Erythroblast (primary cell): ENCODE measurements around the gene LATS2.

Experiments used
- GATA1 ChIP-seq: IDR thresholded peaks from 2 replicates; pipeline ENCODE4 v1.6.1; 2011; ENCODE audit warnings: low read depth, mild to moderate bottlenecking, control low read depth, low read length, moderate library complexity
- POLR2A ChIP-seq: IDR thresholded peaks from 2 replicates; pipeline ENCODE4 v1.6.1; 2011; ENCODE audit warnings: mild to moderate bottlenecking, low read length

DNA sequence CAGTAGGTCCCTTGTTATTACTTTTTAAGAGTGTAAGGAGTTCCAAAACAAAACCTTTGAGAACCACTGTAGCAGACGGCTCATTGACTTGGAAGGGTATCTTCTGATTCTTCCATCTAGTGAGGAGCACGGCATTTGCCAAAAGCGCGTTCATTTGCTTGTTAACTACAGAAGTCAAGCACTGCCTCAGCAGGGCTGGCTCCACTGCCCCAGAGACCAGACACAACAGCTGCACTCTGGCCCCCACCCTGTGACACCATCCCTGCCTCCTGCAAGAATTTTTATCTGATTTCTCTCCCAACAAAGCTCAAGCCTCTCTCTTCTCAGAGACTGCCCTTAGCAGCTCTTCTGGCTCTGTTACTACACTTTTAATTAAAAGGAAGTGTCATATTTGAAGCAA is 138.1 kb downstream of the LATS2 start:
- TF ChIP-seq POLR2A (no peak), GATA1 (no peak)
